HG03103 (cell line): ENCODE results near the gene RAD54L2.
"Not testable (repeated sequence)": the region's sequence is repeated elsewhere in the genome, so short reads cannot be mapped to it uniquely, and the experiment has no call there.

Experiments used
- ATAC-seq: cut with Tn5 transposase; IDR thresholded peaks from one replicate; pipeline ENCODE4 v1.9.1; 2021; ENCODE audit warnings: low read depth; ENCODE audit not compliant: unreplicated experiment

RAD54L2 gene

GRCh38 chr3:51538459-51539290 is at the start of gene RAD54L2:
Gene RAD54L2, plus strand, starts transcription at chr3:51538719. Its CDS starts 51,702 bp downstream, at chr3:51590421.
- ATAC-seq: peak; percentile 61

GRCh38 chr3:51498876-51499738 is 39.4 kb upstream of the RAD54L2 start:
- peak; percentile 61 for ATAC-seq

GRCh38 chr3:51500632-51501131 is 37.8 kb upstream of the RAD54L2 start:
- no peak for ATAC-seq

- no peak for ATAC-seq
These were observed 36.5 kb upstream of the RAD54L2 start for GRCh38 chr3:51501833-51502561.

GRCh38 chr3:51502562-51502910 is 36.0 kb upstream of the RAD54L2 start:
- ATAC-seq: no peak

- ATAC-seq: no peak
These were observed 35.5 kb upstream of the RAD54L2 start for GRCh38 chr3:51503007-51503406.

- no peak for ATAC-seq
These were observed 30.3 kb upstream of the RAD54L2 start for GRCh38 chr3:51508255-51508654.

- ATAC-seq: no peak
These were observed 27.5 kb upstream of the RAD54L2 start for GRCh38 chr3:51510996-51511395.

GRCh38 chr3:51514210-51514609 is 24.3 kb upstream of the RAD54L2 start:
- ATAC-seq: no peak

GRCh38 chr3:51519848-51520247 is 18.7 kb upstream of the RAD54L2 start:
- no peak for ATAC-seq

- peak; percentile 78 for ATAC-seq
These were observed 17.4 kb upstream of the RAD54L2 start for GRCh38 chr3:51520906-51521730.

- ATAC-seq: no peak
These were observed 16.1 kb upstream of the RAD54L2 start for GRCh38 chr3:51522273-51522962.

- not testable (repeated sequence) for ATAC-seq
These were observed 13.6 kb upstream of the RAD54L2 start for GRCh38 chr3:51524874-51525273.

GRCh38 chr3:51530485-51530884 is 8.0 kb upstream of the RAD54L2 start:
- ATAC-seq: no peak

GRCh38 chr3:51535146-51536019 is 3.1 kb upstream of the RAD54L2 start:
- no peak for ATAC-seq

GRCh38 chr3:51537631-51538030 is 888 bp upstream of the RAD54L2 start:
- ATAC-seq: not testable (repeated sequence)

- no peak for ATAC-seq
These were observed 432 bp upstream of the RAD54L2 start for GRCh38 chr3:51538115-51538458.

- peak; percentile 6 for ATAC-seq
These were observed 897 bp downstream of the RAD54L2 start for GRCh38 chr3:51539291-51539941.
